ENCODE data around the gene INTS11.

Gene INTS11

DNA sequence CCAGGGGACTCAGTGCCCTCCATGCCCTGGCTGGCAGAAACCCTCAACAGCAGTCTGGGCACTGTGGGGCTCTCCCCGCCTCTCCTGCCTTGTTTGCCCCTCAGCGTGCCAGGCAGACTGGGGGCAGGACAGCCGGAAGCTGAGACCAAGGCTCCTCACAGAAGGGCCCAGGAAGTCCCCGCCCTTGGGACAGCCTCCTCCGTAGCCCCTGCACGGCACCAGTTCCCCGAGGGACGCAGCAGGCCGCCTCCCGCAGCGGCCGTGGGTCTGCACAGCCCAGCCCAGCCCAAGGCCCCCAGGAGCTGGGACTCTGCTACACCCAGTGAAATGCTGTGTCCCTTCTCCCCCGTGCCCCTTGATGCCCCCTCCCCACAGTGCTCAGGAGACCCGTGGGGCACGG is 3.8 kb upstream of the INTS11 start:
- Histone ChIP-seq H3K79me2 (ENCODE audit: insufficient read depth, low read length) (peaks cover 33% of the 10 kb centered on the region), H3K4me2 (ENCODE audit: insufficient read depth, low read length) (no peak overlapping the region), H3K9ac (ENCODE audit: low read depth, low read length) (no peak overlapping the region), H3K36me3 (ENCODE audit: insufficient read depth, low read length) (peaks cover 21% of the 10 kb centered on the region), H3K4me1 (ENCODE audit: insufficient read depth, low read length) (peaks cover 23% of the 10 kb centered on the region), H2AFZ (ENCODE audit: low read depth, low read length) (no peak overlapping the region), H3K9me3 (ENCODE audit: insufficient read depth, low read length, severe bottlenecking) (no peaks in the 10 kb centered on the region), H3K27me3 (ENCODE audit: insufficient read depth, low read length, poor library complexity) (no peaks in the 10 kb centered on the region), H3K27ac (ENCODE audit: low read length) (no peak overlapping the region), H3K4me3 (ENCODE audit: low read depth in 1 of 2, low read length in 2 of 2) (no peak overlapping the region), H4K20me1 (ENCODE audit: insufficient read depth, low read length) (peaks cover 57% of the 10 kb centered on the region)
- no peak for ATAC-seq (ENCODE audit: insufficient read depth, low read depth)
- DNase-seq = no peak
- TF ChIP-seq EZH2 (IDR thresholded peaks at IDR 0.05; ENCODE audit: borderline replicate concordance, low read depth, low read length, severe bottlenecking) = no peak
- no peak for TF ChIP-seq CTCF (IDR thresholded peaks at IDR 0.05; ENCODE audit: borderline replicate concordance, extremely low read depth, low read length, poor library complexity, severe bottlenecking)

GRCh38 chr1:1327291-1327690 is 2.8 kb upstream of the INTS11 start:
- peaks cover 30% of the 10 kb centered on the region for H3K4me1 ChIP-seq (ENCODE audit: insufficient read depth, low read length)
- no peak overlapping the region for H3K27ac ChIP-seq (ENCODE audit: low read length)
- no peak for DNase-seq
- TF ChIP-seq CTCF (IDR thresholded peaks at IDR 0.05; ENCODE audit: borderline replicate concordance, extremely low read depth, low read length, poor library complexity, severe bottlenecking) = no peak
- TF ChIP-seq EZH2 (IDR thresholded peaks at IDR 0.05; ENCODE audit: borderline replicate concordance, low read depth, low read length, severe bottlenecking) = no peak
- no peak overlapping the region for H3K4me2 ChIP-seq (ENCODE audit: insufficient read depth, low read length)
- peaks cover 27% of the 10 kb centered on the region for H3K36me3 ChIP-seq (ENCODE audit: insufficient read depth, low read length)
- no peak overlapping the region for H3K4me3 ChIP-seq (ENCODE audit: low read depth in 1 of 2, low read length in 2 of 2)
- peaks cover 41% of the 10 kb centered on the region for H3K79me2 ChIP-seq (ENCODE audit: insufficient read depth, low read length)
- H3K9ac ChIP-seq (ENCODE audit: low read depth, low read length) = no peak overlapping the region
- H3K27me3 ChIP-seq (ENCODE audit: insufficient read depth, low read length, poor library complexity) = no peaks in the 10 kb centered on the region
- peaks cover 57% of the 10 kb centered on the region for H4K20me1 ChIP-seq (ENCODE audit: insufficient read depth, low read length)
- ATAC-seq (ENCODE audit: insufficient read depth, low read depth) = no peak
- H2AFZ ChIP-seq (ENCODE audit: low read depth, low read length) = no peak overlapping the region
- no peaks in the 10 kb centered on the region for H3K9me3 ChIP-seq (ENCODE audit: insufficient read depth, low read length, severe bottlenecking)

DNA sequence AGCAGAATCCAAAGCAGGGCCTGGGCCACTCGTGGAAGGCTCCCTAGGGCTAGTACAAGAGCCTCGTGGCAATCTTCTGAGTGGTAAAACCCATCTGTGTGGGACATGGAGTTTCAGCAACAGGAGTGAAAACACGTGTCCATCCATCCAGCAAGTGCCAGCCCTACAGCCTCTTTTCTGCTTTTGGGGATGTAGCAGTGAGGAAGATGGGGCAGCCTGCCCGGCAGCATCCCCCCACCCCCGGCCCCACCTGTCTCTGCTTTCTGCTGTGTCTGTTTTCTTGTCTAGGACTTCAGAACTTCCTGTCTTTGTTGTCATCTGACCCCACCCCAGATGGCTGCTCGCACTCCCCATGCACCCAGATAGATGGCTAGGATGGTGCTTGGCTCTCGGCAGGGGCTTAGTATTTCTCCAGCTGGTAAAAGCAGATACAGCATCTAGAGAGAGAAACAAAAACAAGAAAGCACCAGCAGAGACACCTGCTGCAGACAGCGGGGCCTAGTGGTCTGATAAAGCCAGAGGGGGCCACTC is 1.7 kb upstream of the INTS11 start:
- Histone ChIP-seq H3K4me3 (ENCODE audit: low read depth in 1 of 2, low read length in 2 of 2) (peak overlapping the region in 1 of 2 experiments; percentile 99; a peak in 2 of 4 replicates), H3K9ac (ENCODE audit: low read depth, low read length) (peak overlapping the region; percentile 91), H3K4me1 (ENCODE audit: insufficient read depth, low read length) (peaks cover 42% of the 10 kb centered on the region), H2AFZ (ENCODE audit: low read depth, low read length) (no peak overlapping the region), H4K20me1 (ENCODE audit: insufficient read depth, low read length) (peaks cover 62% of the 10 kb centered on the region), H3K79me2 (ENCODE audit: insufficient read depth, low read length) (peaks cover 53% of the 10 kb centered on the region), H3K36me3 (ENCODE audit: insufficient read depth, low read length) (peaks cover 37% of the 10 kb centered on the region), H3K9me3 (ENCODE audit: insufficient read depth, low read length, severe bottlenecking) (no peaks in the 10 kb centered on the region), H3K27ac (ENCODE audit: low read length) (no peak overlapping the region), H3K27me3 (ENCODE audit: insufficient read depth, low read length, poor library complexity) (no peaks in the 10 kb centered on the region), H3K4me2 (ENCODE audit: insufficient read depth, low read length) (peak overlapping the region; percentile 100)
- ATAC-seq (ENCODE audit: insufficient read depth, low read depth) = no peak
- DNase-seq = no peak
- no peak for TF ChIP-seq EZH2 (IDR thresholded peaks at IDR 0.05; ENCODE audit: borderline replicate concordance, low read depth, low read length, severe bottlenecking)
- no peak for TF ChIP-seq CTCF (IDR thresholded peaks at IDR 0.05; ENCODE audit: borderline replicate concordance, extremely low read depth, low read length, poor library complexity, severe bottlenecking)
